Loucy (cell line): ENCODE results near the gene GPR17.
A peak's percentile ranks its signal among the peaks of the same experiment; 100 is the strongest.

ENCODE experiments used
- H2AFZ ChIP-seq: fragments of 200-600 bp; sonication (generic); 2 replicates; pipeline ENCODE4 v1.6.0; 2016; ENCODE audit warnings: antibody characterized with exemption, mild to moderate bottlenecking, low read length, moderate library complexity
- H3F3A ChIP-seq: fragments of 200-600 bp; 2 replicates; pipeline ENCODE4 v1.6.0; 2016; ENCODE audit warnings: antibody characterized with exemption, low read depth, mild to moderate bottlenecking
- H3K27me3 ChIP-seq: fragments of 200-600 bp; sonication (generic); 2 replicates; pipeline ENCODE4 v1.6.1; 2014; ENCODE audit warnings: low read length, mild to moderate bottlenecking; ENCODE audit not compliant: insufficient read depth, poor library complexity, severe bottlenecking
- H3K36me3 ChIP-seq: fragments of 200-600 bp; sonication (generic); 2 replicates; pipeline ENCODE4 v1.6.1; 2016; ENCODE audit warnings: low read length; ENCODE audit not compliant: insufficient read depth
- H3K4me1 ChIP-seq: fragments of 200-600 bp; sonication (generic); 2 replicates; pipeline ENCODE4 v1.5.1; 2014; ENCODE audit warnings: low read length, mild to moderate bottlenecking; ENCODE audit not compliant: insufficient read depth, poor library complexity, severe bottlenecking
- H3K4me2 ChIP-seq: fragments of 200-600 bp; sonication (generic); 2 replicates; pipeline ENCODE4 v1.6.0; 2014; ENCODE audit warnings: antibody characterized with exemption, low read length, low read depth, mild to moderate bottlenecking; ENCODE audit not compliant: poor library complexity, severe bottlenecking
- H3K4me3 ChIP-seq: fragments of 200-600 bp; sonication (generic); 2 replicates; pipeline ENCODE4 v1.5.1; 2014; ENCODE audit warnings: low read length, mild to moderate bottlenecking, mixed read lengths; ENCODE audit not compliant: poor library complexity, severe bottlenecking
- H3K79me2 ChIP-seq: fragments of 200-600 bp; sonication (generic); 2 replicates; pipeline ENCODE4 v1.6.1; 2014; ENCODE audit warnings: low read length; ENCODE audit not compliant: insufficient read depth
- H3K9ac ChIP-seq: fragments of 200-600 bp; sonication (generic); 2 replicates; pipeline ENCODE4 v1.6.0; 2014; ENCODE audit warnings: mild to moderate bottlenecking, low read depth, low read length, moderate library complexity; ENCODE audit not compliant: poor library complexity, severe bottlenecking
- H3K9me2 ChIP-seq: fragments of 200-600 bp; sonication (generic); replicated peaks from 2 replicates; pipeline ENCODE4 v1.6.1; 2016; ENCODE audit warnings: low read depth, low read length, mixed read lengths
- H3K9me3 ChIP-seq: fragments of 200-600 bp; sonication (generic); 2 replicates; pipeline ENCODE4 v1.6.1; 2014; ENCODE audit warnings: mild to moderate bottlenecking, antibody characterized with exemption, low read length, low read depth; ENCODE audit not compliant: insufficient read depth
- H4K20me1 ChIP-seq: fragments of 200-600 bp; sonication (generic); 2 replicates; pipeline ENCODE4 v1.6.0; 2014; ENCODE audit warnings: antibody characterized with exemption, low read length, mild to moderate bottlenecking; ENCODE audit not compliant: insufficient read depth, poor library complexity, severe bottlenecking
- CTCF ChIP-seq: fragments of 200-600 bp; sonication (generic); conservative IDR thresholded peaks from 2 replicates; pipeline ENCODE4 v1.5.1; 2014; ENCODE audit warnings: mild to moderate bottlenecking, antibody characterized with exemption, low read length
- EZH2phosphoT487 ChIP-seq: fragments of 200-600 bp; IDR thresholded peaks from 2 replicates; pipeline ENCODE4 v1.6.1; 2018; ENCODE audit warnings: antibody characterized with exemption, mild to moderate bottlenecking, moderate library complexity, borderline replicate concordance

GPR17 gene

GRCh38 chr2:127615511-127616166, 30.3 kb upstream of the GPR17 start:
- peaks cover 32% of the 10 kb centered on the region for H3F3A ChIP-seq
- no peak for TF ChIP-seq EZH2phosphoT487
- no peak for TF ChIP-seq CTCF
- no peaks in the 10 kb centered on the region for H3K79me2 ChIP-seq
- peak overlapping the region; percentile 58 for H3K4me3 ChIP-seq
- H3K36me3 ChIP-seq, result no peaks in the 10 kb centered on the region
- peak overlapping the region; percentile 39 for H2AFZ ChIP-seq
- peak overlapping the region; percentile 77 for H3K9ac ChIP-seq
- H3K4me1 ChIP-seq, result peaks cover 68% of the 10 kb centered on the region
- H4K20me1 ChIP-seq, result no peaks in the 10 kb centered on the region
- H3K9me3 ChIP-seq, result peaks cover 12% of the 10 kb centered on the region; the same call in 1 of the 2 replicates
- no peaks in the 10 kb centered on the region for H3K27me3 ChIP-seq
- H3K9me2 ChIP-seq, result no peaks in the 10 kb centered on the region
- H3K4me2 ChIP-seq, result peak overlapping the region; percentile 93

GRCh38 chr2:127618551-127619202, 27.3 kb upstream of the GPR17 start:
- Histone ChIP-seq H3K4me2 (no peak overlapping the region), H3K27me3 (no peaks in the 10 kb centered on the region), H3K9me3 (peaks cover under 1% of the 10 kb centered on the region; the same call in 1 of the 2 replicates), H3K9ac (peak overlapping the region; percentile 47), H2AFZ (no peak overlapping the region), H3K4me3 (no peak overlapping the region), H3K9me2 (no peaks in the 10 kb centered on the region), H4K20me1 (no peaks in the 10 kb centered on the region), H3K4me1 (peaks cover 79% of the 10 kb centered on the region), H3K36me3 (no peaks in the 10 kb centered on the region), H3K79me2 (no peaks in the 10 kb centered on the region), H3F3A (peaks cover 32% of the 10 kb centered on the region)
- no peak for TF ChIP-seq CTCF
- TF ChIP-seq EZH2phosphoT487, result no peak

GRCh38 chr2:127619203-127619590, 26.8 kb upstream of the GPR17 start:
- H4K20me1 ChIP-seq, result no peaks in the 10 kb centered on the region
- H3K36me3 ChIP-seq, result no peaks in the 10 kb centered on the region
- H3K4me3 ChIP-seq, result no peak overlapping the region
- peaks cover 74% of the 10 kb centered on the region for H3K4me1 ChIP-seq
- H2AFZ ChIP-seq, result no peak overlapping the region
- no peak overlapping the region for H3K9ac ChIP-seq
- H3F3A ChIP-seq, result peaks cover 29% of the 10 kb centered on the region
- H3K4me2 ChIP-seq, result no peak overlapping the region
- no peaks in the 10 kb centered on the region for H3K27me3 ChIP-seq
- H3K79me2 ChIP-seq, result no peaks in the 10 kb centered on the region
- no peaks in the 10 kb centered on the region for H3K9me2 ChIP-seq
- no peaks in the 10 kb centered on the region for H3K9me3 ChIP-seq
- no peak for TF ChIP-seq CTCF
- TF ChIP-seq EZH2phosphoT487, result no peak
